HG02678 (cell line): ENCODE measurements around the gene CNTLN.
"Not testable (repeated sequence)": the region's sequence is repeated elsewhere in the genome, so short reads cannot be mapped to it uniquely, and the experiment has no call there.

ENCODE experiments used
- ATAC-seq: cut with Tn5 transposase; IDR thresholded peaks from one replicate; pipeline ENCODE4 v1.9.1; 2021; ENCODE audit warnings: mild to moderate bottlenecking, moderate library complexity; ENCODE audit not compliant: unreplicated experiment

Gene CNTLN

DNA sequence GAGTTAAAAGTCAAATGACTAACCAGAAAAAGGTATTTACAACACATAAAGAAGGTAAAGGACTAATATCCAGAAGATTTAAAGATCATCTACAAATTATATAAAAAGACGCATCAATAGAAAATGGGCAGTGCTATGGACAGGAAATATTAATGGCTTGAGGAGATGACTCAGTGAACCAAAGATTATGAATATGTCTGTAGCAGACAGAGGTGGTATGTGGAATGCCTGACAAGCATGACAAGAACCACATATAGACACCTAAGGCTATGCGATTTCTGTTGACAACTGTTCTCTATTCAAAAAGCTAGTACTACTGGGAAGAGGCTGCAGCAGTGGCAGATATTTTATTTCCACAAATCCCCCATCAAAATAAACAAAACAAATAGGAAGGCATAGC, 267.0 kb downstream of the CNTLN start:
- ATAC-seq = no peak

DNA sequence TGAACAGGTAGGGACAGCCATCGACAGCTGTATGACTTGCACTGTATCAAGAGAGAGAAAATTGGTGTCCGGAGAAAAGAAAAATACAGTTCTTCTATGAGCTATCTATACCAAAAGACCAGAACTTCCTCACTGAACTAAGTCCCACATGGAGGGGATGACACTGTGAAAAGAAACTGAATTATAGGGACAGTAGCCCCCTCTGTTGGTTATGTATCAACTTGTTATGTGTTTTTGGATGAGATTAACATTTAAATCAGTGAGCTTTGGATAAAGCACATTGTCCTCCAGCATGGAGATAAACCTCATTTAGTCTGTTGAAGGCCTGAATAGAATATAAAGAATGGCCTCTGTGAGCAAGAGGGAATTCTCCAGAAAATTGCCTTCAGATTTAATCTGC, 267.5 kb downstream of the CNTLN start:
- no peak for ATAC-seq

DNA sequence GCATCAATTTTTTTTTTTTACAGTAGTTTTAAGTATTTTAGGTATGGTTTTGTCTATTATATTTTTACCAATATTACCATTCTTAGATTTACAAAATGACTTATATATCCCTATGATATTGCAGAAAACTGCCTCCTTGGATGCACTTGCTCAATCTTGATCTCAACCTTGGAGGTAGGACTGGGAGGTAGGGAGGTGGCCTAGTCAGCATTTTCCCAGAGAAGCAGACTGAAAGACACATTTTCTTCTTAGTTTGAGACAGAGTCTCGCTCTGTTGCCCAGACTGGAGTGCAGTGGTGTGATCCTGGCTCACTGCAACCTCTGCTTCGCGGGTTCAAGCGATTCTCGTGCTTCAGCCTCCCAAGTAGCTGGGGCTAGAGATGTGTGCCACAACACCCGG, 268.7 kb downstream of the CNTLN start:
- no peak for ATAC-seq

DNA sequence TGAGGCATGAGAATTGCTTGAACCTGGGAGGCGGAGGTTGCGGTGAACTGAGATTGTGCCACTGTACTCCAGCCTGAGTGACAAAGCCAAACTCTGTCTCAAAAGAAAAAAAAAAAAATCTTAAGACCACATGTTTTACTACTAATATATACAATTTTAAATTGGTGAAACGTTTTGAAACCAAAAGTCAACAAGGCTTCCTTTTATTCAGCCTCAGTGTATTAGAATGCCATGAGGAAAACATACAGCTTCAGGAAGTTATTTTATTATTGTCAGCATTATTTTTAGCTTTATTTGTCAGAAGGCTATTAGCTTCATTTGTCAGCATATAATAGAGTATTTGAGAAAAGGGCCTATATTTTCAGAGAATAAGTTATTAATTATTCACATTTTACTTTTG, 280.1 kb downstream of the CNTLN start:
- no peak for ATAC-seq

DNA sequence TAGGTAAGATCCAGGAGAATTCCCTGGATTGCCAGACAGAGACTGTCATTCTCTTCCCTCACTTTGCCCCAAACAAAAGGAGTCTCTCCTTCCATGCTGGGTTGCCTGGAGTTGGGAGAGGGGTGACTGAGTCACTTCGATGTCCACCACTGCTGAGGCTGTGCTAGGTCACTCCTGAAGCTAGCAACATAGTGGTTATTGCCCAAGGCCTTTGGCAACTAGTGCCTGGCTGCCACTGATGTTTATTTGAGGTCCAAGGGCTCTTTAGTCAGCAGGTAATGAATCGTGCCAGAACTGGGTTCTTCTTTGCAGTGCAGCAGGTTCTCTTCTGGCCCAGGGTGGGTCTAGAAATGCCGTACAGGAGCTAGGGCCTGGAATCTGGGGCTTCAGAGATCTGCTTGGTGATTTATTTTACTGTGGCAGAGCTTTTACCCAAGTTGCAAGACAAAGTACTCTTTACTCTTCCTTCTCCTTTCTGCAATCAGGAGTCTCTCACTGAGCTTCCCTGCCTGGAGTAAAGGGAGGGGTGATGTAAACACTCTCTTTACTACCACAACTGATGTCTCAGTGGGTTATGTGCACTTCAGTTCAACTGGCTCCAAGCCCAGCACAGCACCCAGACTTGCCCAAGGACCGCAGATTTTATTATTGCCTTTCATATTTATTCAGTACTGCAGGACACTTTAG, 288.3 kb downstream of the CNTLN start:
- ATAC-seq = no peak

DNA sequence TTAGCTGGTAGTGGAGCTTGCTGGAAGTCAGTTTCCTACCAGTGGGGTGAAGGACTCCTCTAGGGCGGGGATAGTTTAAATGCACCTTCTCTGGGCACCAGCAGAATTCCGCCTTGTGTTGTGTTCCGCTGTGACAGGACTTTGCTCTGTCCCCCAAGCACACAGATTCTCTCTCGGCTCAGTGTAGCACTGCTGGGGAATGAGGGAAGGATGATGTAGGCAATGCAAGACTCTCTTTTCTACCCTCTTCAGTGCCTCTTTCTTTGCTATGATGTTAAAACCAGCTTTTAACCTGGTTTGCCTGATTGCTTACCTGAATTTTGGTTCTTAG, 288.8 kb downstream of the CNTLN start:
- ATAC-seq = no peak

DNA sequence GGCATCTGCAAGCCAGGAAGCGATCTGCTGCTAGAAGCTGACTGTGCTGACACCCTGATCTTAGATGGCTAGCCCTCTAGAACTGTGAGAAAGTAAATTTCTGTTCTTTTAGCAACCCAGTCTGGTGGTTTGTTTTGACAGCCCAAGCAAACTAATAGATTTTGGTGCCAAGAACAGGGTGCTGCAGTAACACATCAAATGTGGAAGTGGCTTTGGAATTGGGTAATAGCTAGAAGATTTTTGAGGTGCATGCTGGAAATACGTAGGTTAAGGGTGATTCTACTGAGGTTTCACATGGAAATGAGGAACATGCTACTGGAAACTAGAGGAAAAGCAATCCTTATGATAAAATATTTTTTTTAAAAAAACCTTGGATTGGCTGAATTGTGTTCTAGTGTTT, 290.5 kb downstream of the CNTLN start:
- no peak for ATAC-seq

DNA sequence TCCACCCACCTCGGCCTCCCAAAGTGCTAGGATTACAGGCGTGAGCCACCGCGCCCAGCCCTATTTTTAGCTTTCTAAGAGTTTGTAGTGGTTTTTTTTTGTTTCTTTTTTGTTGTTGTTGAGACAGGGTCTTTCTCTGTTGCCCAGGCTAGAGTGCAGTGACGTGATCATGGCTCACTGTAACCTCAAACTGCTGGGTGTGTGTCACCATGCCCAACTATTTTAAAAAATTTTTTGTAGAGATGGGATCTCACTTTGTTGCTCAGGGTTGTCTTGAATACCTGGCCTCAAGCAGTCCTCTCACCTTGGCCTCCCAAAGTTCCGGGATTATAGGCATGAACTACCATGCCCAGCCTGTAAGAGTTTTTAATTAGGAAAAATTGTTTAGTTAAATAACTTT, 298.7 kb downstream of the CNTLN start:
- ATAC-seq = no peak

DNA sequence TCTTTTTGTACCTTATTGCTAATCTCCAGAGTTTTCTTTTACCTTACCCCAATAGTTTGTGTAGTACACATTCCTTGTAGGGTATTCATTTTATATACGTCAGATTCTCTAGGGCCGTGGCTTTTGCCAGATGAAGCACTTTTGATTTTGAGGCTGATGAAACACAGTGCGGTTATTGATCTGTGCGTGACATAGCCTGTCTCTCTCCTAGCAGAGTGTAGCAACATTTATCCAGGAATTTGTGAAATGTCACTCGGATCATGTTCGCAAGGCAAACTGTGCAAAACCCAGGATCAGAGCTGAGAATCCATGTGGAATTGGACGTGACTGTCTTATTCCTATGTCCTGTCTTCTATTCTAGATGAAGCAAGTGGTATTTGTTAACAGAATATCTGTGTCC, 302.0 kb downstream of the CNTLN start:
- ATAC-seq = no peak

DNA sequence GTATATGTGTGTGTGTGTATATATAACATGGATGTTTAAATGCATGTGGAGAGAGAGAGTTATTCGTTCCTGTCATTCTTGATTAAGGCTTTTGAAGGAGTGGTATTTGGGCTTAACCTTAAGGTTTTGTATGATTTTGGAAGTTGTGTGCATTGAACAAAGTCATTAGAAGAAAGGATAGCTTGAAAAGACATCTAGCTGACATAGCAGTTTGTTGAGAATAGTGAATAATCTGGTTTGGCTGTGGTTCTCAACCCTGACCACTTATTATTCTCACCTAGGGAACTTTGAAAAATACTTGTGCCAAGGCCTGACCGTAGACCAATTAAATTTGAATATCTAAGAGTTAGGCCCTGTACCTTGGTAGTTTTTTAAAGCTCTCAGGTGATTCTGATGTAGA, 303.0 kb downstream of the CNTLN start:
- no peak for ATAC-seq

DNA sequence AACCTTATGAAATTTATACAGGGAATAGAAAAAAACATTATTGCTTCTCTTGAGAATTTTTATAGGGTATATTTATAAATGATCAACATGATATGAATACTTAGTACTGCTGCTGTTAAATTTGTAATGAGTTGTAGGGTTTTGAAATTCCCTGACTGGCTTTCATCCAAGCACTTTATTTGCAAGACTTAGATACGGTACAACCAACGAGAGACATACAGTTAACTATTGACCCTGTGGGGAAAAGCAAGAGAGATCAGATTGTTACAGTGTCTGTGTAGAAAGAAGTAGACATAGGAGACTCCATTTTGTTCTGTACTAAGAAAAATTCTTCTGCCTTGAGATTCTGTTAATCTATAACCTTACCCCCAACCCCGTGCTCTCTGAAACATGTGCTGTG, 310.3 kb downstream of the CNTLN start:
- not testable (repeated sequence) for ATAC-seq

DNA sequence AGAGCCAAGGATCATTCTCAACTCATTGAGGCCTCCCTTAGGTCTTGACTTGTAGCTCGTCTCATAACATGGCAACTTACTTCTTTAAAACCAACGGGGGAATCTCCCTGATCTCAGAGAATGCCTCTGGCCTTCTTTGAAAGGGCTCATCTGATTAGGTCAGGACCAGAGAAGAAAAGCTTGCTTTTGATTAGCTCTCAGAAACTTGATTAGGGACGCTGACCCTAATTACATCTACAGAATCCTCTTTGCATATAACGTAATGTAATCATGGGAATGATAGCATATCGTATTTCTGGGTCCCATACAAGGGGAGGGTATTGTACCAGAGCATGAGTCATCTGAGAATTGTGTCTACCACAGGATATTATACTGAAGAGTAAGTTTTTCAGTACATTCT, 318.9 kb downstream of the CNTLN start:
- no peak for ATAC-seq

DNA sequence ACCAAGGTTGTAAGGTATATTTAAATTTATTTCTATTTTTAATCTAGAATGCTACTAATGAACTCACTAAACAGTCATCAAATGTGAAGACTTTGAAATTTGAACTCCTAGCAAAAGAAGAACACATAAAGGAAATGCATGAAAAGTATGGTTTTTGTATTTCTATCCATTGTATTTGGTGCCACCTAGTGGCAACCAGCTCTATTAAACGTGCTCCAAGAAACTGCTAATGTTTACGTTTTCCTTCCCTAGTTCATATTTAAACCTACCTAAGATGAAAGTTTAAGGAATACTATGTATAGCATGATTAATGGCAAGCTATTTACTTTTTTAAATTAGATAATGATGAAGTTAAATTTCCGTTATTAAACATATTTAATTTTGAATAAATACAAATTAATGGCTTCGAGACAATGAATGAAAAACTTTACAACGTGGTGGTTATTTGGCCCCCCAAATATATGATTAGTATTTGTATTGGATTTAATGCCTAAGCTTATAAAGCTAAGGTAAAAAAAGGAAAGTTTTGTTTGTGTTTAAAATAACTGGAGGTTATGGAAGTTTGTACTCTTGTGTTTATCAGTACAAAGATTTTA, 328.1 kb downstream of the CNTLN start:
- peak; percentile 66 for ATAC-seq

DNA sequence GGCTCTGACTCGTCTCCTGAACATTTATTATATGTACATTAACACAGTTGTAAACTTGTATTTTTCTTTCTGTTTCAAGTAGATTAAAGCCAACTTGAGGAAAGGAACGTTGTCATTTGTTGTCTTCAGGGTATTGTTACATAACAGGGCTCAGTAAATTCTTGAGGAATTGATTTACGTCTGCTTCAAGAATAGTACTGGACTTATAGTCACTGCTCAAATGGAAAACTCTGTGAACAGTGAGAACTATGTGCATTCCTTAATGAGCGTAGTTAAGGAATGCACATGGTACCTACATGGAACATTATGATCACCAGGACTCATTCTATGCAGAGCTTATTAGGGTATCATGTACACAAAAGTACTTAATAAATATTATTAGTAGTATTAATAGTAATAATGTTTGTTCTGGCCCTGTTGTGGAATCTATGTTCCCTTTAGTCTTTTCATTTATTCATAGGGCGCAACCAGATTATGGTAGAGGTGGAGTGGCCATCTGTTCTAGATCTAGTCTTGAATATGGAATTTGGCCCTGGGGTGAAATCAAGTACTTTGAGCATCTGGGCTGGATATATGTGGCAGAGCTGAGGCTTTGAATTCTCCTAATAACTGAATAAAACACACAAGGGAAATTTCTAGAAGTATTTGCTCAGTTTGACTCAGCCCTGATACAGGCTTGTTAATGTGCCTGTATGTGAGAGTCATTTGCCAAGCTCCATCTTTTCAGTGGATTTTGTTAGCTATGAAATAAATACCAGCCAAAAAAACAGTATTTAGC, 335.4 kb downstream of the CNTLN start:
- no peak for ATAC-seq

DNA sequence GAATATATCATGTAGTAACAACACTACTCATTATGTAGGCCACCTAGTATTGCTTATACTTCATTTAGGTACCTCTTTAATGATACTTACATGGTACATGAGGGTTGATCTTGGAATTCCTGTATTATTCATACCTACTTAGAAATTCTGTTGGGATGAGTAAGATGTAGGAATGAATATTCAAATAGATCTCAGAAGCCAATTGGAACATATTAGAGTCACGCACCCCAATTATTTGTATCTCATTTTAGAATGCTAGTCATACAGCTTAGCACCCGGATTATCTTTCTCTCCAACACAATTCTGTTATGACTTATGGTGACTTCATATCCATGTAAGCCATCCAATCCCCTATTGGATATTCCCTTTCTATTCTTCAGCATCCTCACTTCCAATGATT, 337.3 kb downstream of the CNTLN start:
- ATAC-seq = no peak

DNA sequence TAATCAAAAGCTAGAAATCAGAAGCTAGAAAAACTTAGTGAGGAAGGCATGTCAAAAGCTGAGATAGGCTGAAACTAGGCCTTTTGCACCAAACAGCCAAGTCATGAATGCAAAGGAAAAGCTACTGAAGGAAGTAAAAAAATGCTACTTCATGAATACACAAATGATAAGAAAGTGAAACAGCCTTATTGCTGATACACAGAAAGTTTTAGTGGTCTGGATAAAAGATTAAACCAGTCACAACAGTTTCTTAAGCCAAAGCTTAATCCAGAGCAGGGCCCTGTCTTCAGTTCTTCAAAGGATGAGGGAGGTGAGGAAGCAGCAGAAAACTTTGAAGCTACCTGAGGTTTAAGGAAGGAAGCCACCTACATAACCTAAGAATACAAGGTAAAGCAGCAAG, 341.6 kb downstream of the CNTLN start:
- no peak for ATAC-seq

DNA sequence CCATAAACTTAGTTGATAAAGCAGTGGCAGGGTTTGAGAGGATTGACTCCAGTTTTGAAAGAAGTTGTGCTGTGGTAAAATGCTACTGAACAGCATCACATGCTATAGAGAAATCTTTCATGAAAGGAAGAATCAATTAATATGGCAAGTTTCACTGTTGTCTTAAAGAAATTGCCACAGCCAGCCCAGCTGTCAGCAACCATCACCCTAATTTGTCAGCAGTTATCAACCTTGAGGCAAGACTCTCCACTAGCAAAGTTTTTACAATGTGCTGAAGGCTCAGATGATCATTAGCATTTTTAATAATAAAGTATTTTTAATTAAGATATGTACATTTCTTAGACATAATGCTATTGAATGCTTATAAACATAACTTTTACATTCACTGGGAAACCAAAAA, 343.0 kb downstream of the CNTLN start:
- ATAC-seq = no peak

DNA sequence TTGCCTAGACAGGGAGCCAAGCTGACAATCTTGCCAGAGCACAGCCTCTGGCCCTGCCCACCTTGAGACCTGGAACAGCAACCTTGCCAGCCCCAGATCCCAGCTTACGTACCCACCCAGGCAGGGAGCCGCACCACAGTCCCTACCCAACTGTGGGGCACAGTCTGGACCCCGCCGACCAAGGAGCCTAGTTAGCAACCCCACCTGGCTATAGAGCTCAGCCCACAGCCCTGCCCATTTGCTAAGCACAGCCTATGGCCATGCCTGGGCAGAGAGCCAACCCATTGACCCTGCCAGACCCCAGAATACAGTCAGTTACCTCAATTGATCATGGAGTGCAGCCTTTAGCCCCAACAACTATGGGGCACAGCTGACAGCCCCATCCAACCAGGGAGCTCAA, 346.1 kb downstream of the CNTLN start:
- ATAC-seq = no peak

DNA sequence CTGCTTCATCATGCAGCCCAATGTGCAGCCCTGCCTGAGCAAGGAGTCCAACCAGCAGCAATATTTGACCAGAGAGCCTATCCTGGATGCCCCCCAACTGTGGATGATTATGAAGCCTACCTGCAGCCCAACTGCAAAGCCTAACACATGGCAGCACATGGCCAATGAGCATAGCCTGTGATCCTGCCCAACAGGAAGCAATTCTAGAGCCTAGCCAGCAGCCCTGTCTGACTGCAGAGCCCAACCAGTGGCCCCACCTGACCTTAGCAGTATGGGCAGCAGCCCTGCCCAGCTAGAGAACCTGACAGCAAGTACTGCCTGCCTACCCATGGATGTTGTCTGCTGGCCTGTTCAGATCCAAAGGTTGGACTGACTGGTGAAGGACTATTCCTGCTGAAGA, 346.7 kb downstream of the CNTLN start:
- no peak for ATAC-seq

DNA sequence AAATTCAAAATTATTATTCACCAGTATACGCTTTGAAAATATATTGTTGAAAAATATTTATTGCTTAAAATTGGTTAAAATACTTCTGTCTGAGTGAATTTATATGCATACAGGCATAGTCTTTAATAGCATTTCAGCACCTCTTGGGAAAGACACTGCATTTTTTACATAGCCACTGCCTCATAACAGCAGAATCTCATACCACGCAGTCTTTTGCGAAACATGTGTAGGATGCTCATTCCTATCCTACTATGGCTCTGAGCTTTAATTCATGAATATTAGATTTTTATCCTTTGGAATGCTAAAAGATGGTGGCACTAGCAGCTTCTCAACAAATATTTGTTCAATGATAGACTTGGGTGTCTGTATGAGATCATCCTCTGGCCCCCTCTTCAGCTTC, 350.1 kb downstream of the CNTLN start:
- no peak for ATAC-seq

DNA sequence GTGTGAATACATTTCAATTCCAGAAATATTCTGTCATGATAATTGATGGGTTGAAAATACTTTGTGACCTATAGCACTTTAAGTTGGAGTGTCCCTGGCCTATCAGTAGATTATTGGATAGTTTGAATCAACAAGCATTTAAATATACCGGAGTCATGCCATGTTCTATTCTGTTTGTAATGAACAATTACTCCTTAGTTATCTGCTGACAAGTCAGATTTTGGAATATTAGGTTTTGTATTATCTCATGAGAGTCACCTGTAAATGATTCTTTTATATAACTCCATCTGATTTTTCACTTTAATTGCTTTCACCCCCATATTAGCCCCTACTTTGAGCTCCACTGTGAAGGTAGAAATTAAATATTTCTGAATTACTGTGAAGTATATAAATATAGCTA, 351.6 kb downstream of the CNTLN start:
- no peak for ATAC-seq

DNA sequence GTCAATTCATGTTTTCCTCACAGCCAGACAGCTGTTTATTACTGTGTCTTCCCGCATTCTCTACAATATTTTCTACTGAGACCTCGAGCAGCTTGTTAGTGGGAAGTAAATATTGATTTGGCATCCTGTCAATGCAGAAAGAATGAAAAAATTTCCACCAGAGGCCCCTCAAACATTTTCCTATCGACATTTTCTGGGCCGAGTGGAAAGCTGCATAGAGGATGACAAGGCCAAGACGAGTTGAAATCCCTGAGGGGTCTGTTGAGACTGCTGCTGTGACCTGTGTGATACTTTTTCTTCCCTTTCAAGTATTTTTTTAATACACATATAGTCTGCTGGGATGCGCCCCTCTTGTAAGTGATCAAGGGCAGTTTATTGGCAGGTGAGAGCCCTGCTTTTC, 352.6 kb downstream of the CNTLN start:
- ATAC-seq = no peak

DNA sequence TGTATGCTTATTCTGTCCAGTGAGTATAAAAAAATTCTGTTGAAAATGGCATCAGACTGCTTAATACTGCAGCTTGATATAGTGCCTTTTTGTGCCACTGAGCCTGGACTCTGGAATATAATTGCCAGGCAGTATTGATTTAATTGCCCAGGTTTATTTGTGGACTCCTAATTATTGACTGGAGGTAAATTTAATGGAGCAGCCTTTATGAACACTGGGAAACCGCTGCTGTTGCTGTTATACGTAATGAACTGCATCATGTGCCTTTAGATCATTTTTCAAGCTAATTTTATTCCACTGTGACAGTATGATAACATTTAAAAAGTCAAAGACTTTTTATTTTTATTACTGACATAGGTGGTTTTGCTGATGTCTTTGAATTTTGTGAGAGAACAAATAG, 353.8 kb downstream of the CNTLN start:
- no peak for ATAC-seq
